COLO829 (cell line): Measurements from ENCODE around the gene SYT14.
"Not testable (repeated sequence)": the region's sequence is repeated elsewhere in the genome, so short reads cannot be mapped to it uniquely, and the experiment has no call there.

Experiments used
- DNase-seq: peaks from one replicate; pipeline ENCODE4 v3.0.0; 2012; ENCODE audit warnings: low spot score

The SYT14 gene

DNA sequence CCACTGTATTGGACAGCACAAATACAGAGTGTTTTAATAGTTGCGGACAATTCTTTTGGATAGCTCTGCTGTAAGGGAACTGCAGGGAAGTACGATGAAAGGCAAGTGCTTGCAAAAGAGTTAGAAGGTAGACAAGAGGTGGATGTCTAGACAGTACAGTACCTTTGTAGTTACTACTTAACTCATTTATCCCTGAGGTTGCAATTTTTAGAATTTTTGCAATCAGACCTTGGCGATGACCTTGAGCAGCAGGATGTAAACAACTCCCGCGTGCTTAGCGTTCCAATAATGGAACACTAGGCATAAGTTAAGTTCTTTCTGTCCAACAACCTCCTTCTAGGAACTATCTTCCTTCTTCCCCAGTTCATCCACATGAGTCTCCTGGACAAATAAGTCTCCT is 1.9 kb upstream of the SYT14 start:
- DNase-seq = no peak

DNA sequence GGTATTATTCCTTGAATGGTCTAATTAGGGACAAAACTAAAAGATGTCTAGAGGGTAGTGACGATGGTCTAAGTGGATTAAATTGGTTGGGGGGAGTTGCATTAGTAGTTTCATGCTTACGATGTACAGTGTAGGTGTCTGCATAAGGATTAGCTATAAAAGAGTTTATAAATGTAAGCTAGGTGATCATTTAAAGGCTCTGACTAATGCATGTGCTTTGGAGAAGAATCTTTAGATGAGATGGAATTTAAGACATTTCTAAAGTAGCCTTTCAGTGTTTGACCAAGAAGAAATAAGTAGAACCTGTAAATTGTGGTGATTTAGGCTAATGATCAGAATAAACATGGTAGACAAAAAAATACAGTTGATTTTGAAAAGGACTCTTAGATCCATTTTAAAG is 7.4 kb downstream of the SYT14 start:
- no peak for DNase-seq

DNA sequence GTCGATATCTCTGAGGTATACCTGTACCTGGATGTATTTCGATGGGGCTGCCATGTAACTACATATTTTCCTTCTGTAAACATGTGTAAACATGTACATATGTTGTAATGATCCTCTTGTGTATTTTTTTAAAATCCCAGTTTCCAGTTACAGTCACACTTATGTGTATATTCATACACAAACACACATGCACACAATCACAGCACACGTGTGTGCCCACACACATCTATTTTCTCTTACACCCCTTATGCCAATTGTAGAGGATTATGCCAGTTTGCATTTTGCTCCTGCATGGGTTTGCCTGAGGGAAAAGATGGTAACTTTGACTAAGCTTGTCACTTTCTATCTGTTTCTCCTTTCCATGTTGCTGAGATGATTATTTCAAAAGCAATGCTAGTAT is 10.1 kb downstream of the SYT14 start:
- DNase-seq = no peak

DNA sequence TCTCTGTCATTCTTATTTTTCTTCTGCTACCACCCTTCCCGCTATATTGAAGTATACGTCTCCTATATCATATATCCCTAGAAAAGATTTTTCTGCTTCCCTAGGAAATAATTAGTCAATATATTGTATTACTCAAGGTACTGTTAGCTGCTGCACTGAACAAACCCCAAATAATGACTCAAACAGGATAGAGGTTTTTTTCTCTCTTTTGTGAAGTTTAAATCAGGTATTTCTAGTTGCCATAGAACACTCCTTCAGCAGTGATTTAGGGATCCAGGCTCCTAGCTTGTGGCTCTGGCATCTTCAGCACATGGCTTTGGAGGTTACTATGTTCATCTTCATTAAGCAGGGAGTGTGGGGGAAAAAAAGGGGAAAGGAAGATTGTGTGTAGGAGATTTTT is 18.1 kb downstream of the SYT14 start:
- no peak for DNase-seq

DNA sequence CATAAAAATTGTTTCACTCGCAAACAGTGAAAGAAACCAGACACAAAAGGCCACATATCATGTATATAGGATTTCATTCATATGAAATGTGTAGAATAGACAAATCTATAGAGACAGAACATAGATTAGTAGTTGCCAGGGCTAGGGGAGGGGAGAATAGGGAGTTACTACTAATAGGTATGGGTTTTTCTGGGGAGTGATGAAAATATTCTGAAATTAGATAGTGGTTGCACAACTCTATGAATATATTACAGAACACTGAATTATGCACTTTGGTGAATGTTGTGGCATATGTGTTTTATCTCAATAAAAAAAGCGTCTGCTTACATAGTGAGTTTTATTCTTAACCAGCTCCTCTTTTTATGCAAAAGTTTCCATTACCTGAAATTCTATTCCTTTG is 21.6 kb downstream of the SYT14 start:
- no peak for DNase-seq

DNA sequence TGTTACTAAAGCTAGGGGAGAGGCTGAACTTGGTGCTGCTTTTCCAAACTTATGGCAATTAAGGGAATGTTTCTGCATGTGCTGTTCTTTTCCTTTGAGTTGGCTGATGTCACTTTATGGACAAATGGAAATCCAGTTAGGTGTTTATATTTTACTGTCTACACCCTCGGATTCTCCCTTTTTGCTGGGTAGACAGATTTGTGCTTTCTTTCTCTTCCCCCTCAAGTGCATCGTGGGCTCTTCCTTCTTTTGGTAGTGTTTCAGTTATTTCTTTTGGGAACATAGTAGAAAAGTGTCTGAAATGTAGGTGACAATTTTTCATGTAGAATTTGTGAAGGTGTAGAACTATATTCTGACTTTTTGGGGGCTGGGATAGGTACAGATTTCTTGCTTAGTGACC is 22.9 kb downstream of the SYT14 start:
- DNase-seq = no peak

DNA sequence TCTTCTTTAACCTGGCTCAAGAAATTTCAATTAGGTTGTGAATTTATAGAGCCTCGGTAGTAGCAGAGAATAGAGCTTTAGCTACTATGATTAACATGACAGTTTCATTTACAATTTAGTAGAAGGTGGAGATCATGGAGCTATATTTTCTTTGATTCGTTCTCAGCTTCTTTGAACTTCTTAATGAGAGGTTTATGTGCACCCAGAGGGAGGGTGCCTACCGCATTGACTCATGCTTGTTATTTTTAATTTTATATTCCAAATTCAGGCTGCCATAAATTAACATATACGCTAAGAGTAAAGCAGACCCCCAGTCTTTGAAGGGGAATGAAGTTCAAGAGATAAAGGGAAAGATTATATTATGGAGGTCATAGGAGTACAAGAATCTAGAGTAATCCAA is 24.4 kb downstream of the SYT14 start:
- no peak for DNase-seq

DNA sequence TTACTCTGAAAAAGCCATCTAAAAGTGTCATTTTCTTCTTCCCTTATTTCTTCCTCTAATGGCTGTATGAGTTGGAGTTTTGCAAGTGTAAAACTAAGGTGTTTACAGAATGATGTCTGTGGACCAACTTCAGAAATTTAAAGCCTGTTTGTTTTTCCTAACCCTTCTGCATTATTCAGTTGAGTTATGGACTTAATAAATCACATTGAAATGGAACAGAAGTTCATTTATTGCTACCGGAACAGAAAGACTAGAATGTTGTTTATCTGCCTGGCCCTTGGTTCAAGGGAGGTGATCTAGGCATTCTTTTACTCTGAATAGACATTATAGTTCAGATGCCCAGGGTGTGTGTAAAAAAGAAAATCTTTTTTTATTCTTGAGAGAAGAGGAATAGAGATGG is 24.8 kb downstream of the SYT14 start:
- no peak for DNase-seq

DNA sequence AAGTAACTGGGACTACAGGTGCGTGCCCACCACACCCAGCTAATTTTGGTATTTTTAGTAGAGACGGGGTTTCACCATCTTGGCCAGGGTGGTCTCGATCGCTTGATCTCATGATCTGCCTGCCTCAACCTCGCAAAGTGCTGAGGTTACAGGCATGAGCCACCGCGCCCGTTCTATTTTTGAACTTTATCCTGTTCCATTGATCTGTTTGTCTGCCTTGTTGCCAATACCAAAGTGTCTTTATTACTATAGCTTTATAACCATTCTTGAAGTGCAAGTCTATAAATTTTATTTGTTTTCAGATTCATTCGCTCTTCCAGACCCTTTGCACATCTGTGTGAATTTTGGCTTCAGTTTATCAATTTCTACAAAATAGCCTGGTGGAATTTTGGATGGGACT is 28.0 kb downstream of the SYT14 start:
- no peak for DNase-seq

DNA sequence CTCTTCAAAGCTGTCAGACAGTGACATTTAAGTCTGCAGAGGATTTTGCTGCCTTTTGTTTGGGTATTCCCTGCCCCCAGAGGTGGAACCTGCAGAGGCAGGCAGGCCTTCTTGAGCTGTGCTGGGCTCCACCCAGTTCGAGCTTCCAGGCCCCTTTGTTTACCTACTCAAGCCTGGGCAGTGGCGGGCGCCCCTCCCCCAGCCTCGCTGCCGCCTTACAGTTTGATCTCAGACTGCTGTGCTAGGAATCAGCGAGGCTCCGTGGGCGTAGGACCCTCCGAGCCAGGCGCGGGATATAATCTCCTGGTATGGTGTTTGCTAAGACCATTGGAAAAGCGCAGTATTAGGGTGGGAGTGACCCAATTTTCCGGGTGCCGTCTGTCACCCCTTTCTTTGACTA is 40.7 kb downstream of the SYT14 start:
- not testable (repeated sequence) for DNase-seq

DNA sequence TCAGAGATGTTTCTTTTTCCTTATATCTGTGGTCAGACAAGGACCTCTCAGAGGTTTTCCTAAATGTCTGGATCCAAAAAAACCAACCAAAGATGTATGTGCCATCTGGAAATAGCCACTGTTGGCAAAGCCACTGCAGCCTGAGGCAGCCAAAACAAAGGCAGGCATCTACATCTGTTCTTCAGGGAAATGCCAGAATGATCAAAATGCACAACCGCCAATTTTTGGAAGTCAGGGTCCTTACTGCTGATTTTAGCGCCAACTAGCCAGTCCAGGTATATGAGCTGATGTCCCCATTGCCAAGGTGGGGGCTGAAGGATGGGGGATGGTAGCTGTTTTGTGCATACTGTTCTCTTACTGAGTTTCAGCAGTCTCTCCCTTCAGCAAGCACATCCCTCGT is 45.9 kb downstream of the SYT14 start:
- DNase-seq = no peak

DNA sequence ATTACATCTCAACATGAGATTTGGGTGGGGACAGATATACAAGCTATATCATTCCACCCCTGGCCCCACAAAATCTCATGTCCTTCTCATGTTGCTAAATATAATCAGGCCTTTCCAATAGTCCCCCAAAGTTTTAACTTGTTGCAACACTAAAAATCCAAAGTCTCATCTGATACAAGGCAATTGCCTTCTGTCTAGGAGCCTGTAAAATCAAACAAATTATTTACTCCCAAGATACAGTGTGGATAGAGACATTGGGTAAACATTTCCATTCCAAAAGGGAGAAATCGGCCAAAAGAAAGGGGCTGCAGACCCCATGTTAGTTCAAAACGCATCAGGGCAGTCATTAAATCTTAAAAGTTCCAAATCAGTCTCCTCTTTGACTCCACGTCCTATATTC is 47.0 kb downstream of the SYT14 start:
- no peak for DNase-seq

DNA sequence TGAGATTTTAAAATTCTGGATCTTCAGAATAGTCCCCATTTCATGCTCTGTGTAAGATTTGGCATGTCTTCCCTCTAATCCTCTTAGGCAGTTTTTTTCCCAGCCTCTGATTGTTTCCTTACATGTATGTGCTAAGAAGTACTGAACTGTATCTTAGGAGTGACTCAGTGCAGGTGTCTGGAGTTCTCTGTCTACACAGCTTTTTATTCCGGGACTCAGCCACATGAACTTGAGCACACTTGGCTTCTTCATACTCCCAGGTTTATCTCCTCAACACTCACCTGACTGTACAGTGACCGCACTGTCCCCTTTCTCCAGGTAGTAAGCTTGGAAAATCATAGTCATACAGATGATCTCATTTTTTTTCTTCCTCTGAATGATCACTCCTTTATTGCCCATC is 50.7 kb downstream of the SYT14 start:
- DNase-seq = no peak

DNA sequence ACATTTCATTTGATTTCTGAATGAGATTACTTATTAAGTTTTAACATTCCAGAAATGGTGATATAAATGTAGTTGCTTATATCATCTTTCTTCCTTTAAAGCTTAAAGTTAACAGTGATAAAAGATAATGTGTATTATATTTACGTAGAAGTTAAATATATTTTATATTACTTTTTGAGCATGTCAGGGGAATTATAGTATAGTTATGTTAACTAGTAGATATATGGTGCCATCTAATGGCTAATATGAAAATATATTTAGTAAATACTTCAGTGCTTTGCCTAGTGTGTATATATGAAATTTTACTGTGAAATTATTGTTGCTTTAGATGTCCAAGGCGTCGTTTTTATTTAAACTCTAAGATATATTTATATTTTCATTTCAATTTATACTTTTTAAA is 51.5 kb downstream of the SYT14 start:
- peak; percentile 45 for DNase-seq

DNA sequence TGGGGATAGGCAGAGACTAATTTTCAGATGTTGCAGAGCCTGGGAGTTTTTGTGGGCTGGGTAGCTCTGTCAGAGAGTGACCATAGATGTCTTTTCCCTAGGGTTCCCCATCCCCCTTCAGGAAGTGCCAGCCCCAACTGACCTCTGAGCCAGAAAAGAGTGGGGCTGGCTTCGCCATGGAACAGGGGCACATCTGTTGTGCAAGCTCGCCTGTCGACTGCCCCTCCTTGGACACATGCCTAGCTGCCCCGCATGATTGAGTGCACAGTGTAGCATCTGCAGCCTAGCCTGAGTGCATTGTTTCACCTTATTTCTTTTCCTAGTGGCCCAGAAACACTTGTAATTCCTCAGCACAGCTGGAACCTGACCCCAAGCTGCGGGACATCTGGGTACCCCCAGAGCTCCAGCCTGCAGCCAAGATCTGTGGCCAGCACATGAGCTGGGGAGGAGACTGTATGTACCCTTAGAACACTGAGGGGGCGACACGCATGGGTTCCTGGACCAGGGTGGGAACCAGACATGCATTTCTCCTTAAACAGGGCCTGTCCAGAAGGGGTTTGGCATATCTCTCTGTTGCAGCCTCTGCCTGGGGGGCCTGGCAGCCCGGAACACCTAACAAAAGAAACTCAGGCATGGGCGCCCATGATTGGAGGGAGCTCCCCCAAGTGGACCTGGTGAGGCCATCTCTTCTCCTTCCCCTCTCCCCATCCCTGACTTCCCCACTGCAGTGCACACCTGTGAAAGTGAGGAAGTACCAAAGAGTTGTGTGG is 55.2 kb downstream of the SYT14 start:
- no peak for DNase-seq

DNA sequence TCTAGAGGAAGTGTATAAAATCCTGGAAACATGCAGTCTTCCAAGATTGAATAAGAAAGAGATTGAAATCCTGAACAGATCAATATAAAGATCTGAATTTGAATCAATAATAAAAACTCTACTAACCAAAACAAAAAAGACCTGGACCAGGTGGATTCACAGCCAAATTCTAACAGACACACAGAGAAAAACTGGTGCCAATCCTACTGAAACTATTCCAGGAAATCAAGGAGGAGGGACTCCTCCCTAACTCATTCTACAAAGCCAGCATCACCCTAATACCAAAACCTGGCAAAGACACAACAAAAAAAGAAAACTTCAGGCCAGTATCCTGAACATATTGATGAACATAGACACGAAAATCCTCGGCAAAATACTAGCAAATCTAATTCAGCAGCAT is 58.3 kb downstream of the SYT14 start:
- DNase-seq = no peak

DNA sequence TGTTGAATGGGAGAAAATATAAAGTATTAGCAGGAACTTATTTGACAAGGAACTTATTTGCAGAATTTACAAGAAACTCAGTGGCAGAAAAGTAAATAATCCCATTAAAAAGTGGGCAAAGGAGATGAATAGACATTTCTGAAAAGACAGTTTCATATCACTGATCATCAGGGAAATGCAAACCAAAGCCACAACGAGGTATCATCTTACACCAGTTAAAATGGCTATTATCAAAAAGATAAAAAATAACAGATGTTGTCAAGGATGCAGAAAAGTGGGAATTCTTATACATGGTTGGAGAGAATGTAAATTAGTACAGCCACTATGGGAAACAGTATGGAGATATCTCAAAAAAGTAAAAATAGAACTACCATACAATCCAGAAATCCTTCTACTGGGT is 61.0 kb downstream of the SYT14 start:
- DNase-seq = no peak

DNA sequence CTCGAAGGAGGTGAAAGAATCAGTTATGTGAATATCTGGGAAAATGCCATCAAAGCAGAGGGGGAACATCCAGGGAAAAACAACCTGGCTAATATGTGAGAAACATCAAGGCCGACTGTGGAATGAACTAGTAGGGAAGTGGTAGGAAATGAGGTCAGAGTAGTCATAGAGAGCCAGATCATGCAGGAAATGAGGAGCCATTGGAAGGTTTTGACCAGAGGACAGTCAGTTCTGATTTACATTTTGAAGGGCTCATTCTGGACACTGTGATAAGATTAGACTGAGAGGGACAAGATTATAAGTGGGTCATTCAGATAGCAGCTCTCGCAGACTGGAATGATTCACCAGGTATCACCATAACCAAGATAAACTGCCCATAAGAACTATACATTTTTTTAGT is 63.7 kb downstream of the SYT14 start:
- no peak for DNase-seq

DNA sequence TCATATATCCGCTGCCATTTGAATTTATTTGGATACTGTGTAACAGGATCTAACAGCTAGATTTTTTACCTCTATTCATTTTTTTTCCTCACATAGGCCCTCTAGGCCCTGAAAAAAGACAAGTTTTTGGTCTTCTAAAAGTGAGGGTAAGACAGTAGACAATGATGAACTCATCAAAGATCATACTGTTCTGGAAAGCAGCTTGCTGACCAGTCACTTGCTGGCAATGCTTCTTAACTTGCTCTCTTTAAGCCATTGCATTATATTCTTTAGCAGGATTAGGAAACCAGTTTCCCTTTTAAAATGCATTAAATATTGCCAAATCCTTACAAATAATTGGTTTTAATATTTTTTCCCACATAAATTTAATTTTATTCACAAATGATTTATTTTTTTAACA is 65.5 kb downstream of the SYT14 start:
- peak; percentile 39 for DNase-seq

DNA sequence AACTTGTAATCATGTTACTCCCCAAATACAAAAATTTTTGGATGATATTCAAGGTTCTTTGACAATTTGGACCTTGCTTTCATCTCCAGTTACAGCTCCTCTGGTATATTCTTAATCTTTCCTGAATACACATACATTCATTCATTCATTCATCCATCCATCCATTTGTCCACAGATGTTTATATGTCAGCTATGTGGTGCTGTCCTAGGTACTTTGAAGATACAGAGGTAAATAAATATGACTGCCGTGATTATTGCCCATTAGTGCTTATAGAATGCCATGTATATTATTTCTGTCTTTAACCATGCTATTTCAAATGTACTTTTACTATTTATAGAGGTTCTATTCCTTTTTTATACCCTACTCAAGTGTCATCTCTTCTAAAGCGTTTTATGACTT is 72.1 kb downstream of the SYT14 start:
- no peak for DNase-seq

DNA sequence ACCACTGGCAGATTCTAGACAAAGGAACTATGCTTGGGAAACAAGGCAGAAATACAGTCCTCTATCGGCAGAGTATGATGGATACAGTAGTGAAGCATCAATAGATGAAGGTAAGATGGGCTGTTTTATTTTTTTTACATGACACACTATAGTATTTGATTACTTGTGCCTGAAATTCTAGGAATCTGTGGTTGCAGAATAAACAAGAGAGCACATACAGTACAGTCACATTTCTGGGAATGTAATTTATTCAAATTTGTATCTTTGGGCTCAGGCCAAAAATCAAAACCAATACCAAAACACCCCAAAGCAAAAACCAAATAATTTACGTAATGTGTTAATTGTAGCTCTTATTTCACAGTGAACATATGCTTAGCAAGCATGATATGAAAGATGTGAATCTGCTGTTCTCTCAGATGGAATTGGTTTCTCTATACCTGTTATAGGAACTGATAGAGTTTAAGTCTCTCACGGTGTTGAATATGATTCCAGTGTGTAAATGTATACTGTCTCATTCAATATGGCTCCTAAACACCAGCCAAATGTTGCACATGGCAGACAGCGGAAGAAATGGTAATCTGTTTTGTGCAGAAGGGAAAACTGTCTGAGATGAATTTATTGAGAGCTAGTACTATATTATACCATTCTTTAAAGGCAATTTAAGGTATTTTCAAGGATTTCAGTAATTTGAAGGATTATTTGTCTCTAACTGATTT is 83.3 kb downstream of the SYT14 start:
- DNase-seq = no peak

DNA sequence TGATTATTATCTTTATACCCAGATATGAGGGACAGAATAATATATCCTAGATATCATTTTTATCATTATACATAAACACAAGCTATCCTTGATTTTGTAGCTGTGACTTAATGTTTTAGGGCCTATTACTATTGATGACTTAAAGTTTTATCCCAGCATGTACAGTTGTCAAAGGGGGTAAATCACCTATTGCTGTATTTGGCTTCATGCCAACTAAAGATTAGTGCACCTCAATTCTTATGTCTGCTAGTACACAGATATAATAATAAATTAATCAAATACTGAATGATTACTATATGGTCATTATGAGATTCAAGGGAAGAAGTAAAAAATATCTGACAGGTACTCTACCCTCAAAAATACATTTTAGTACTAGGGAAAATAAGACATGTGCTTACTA is 84.0 kb downstream of the SYT14 start:
- no peak for DNase-seq

DNA sequence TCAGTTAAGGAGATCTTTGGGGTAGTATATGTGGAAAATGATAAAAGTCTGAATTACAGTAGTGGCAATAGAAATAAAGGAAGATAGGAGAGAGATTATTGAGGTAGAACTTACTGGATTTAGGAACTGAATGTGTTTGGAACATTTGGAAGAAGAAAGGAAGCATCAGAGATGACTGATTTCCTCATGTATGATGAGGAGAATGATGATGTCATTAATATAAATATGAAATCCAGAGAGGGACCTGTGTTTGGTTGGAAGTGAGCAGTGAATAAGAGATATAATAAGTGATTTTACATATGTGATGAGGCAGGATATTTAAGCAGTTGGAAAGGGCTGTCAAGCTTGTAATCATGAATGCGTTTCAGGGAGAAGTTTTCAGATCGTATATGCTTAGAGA is 86.3 kb downstream of the SYT14 start:
- DNase-seq = no peak

DNA sequence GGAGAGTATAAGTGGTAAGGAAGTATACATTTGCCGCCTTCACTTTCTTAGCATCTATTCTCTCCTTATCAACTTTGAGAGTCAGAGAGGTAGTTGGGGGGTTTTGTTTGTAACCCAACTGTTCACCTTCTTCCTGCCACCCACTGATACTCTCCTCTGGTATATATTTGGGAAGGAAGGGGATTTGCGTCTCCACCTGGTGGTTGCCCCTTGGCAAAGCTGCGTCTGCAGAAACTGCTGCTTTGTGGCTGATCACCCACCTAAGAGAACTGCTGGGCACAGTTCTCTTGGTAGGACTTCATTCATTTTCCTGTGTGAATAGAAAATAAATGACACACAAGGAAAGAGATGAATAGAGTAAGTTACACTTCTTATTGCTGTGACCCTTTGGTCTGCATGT is 87.0 kb downstream of the SYT14 start:
- DNase-seq = no peak
